HL-60 (cell line): Measurements from ENCODE around the gene GCKR.

Source experiments
- DNase-seq, 2 experiments: peaks; one replicate each; pipeline ENCODE4 v3.0.0-alpha.2; 2010 to 2020; ENCODE audit warnings: low read depth in 1 of 2, low spot score in 1 of 2
- H3K27ac ChIP-seq: fragments of 250-450 bp; sonication (Bioruptor Pico); replicated peaks from 2 replicates; pipeline ENCODE4 v1.5.1; 2020; ENCODE audit warnings: mild to moderate bottlenecking, moderate library complexity
- H3K27me3 ChIP-seq: fragments of 250-450 bp; sonication (Bioruptor Pico); 2 replicates; pipeline ENCODE4 v1.5.1; 2021; ENCODE audit warnings: mild to moderate bottlenecking, moderate library complexity; ENCODE audit not compliant: insufficient read depth, poor library complexity, severe bottlenecking
- H3K4me3 ChIP-seq: replicated peaks from 2 replicates; pipeline ENCODE4 v1.5.1; 2011; ENCODE audit warnings: mild to moderate bottlenecking, control low read depth, low read length; ENCODE audit not compliant: insufficient read depth
- CTCF ChIP-seq: IDR thresholded peaks from one replicate; pipeline ENCODE4 v1.5.1; 2011; ENCODE audit warnings: low read length, control low read depth, inconsistent platforms; ENCODE audit not compliant: insufficient read depth
- GABPA ChIP-seq: IDR thresholded peaks from 2 replicates; pipeline ENCODE4 v1.6.1; 2012; ENCODE audit warnings: low read depth
- POLR2AphosphoS5 ChIP-seq: IDR thresholded peaks from 2 replicates; pipeline ENCODE4 v1.6.1; 2012; ENCODE audit warnings: low read depth
- REST ChIP-seq: IDR thresholded peaks from 2 replicates; pipeline ENCODE4 v1.6.1; 2012; ENCODE audit warnings: low read depth; ENCODE audit not compliant: insufficient replicate concordance
- SPI1 ChIP-seq: IDR thresholded peaks from 2 replicates; pipeline ENCODE4 v1.6.1; 2012; ENCODE audit warnings: low read depth, mild to moderate bottlenecking, borderline replicate concordance

GCKR gene

GRCh38 chr2:27507293-27507692 is 10.7 kb downstream of the GCKR start:
- DNase-seq, result no peak
- no peak overlapping the region for H3K27ac ChIP-seq
- H3K4me3 ChIP-seq, result no peak overlapping the region
- no peak for TF ChIP-seq REST
- TF ChIP-seq GABPA, result no peak
- TF ChIP-seq SPI1, result no peak
- TF ChIP-seq CTCF, result no peak
- TF ChIP-seq POLR2AphosphoS5, result no peak
- H3K27me3 ChIP-seq, result peaks cover 3% of the 10 kb centered on the region

- no peak overlapping the region for H3K4me3 ChIP-seq
- DNase-seq, result no peak
- no peak overlapping the region for H3K27ac ChIP-seq
- H3K27me3 ChIP-seq, result peaks cover 3% of the 10 kb centered on the region
- no peak for TF ChIP-seq REST
- no peak for TF ChIP-seq POLR2AphosphoS5
- TF ChIP-seq SPI1, result no peak
- TF ChIP-seq GABPA, result no peak
- no peak for TF ChIP-seq CTCF
Measured at GRCh38 chr2:27509326-27509725, 12.7 kb downstream of the GCKR start.

GRCh38 chr2:27518113-27518781 is 21.6 kb downstream of the GCKR start:
- Histone ChIP-seq H3K27ac (no peak overlapping the region), H3K4me3 (no peak overlapping the region), H3K27me3 (no peaks in the 10 kb centered on the region)
- no peak for DNase-seq
- TF ChIP-seq REST, result no peak
- TF ChIP-seq CTCF, result no peak
- no peak for TF ChIP-seq SPI1
- no peak for TF ChIP-seq POLR2AphosphoS5
